ENCODE measurements around the gene RAB11B.
A peak's percentile ranks its signal among the peaks of the same experiment; 100 is the strongest.
"Not testable (repeated sequence)": the region's sequence is repeated elsewhere in the genome, so short reads cannot be mapped to it uniquely, and the experiment has no call there.

Gene RAB11B

GRCh38 chr19:8389891-8390616 lies at the start of gene RAB11B:
Gene RAB11B, plus strand, starts transcription at chr19:8390360. Its CDS starts 57 bp downstream, at chr19:8390417.
- DNase-seq: peak; percentile 99

- DNase-seq: not testable (repeated sequence)
Measured at GRCh38 chr19:8341504-8341903, 48.7 kb upstream of the RAB11B start.

- DNase-seq: no peak
Measured at GRCh38 chr19:8342316-8342683, 47.9 kb upstream of the RAB11B start.

GRCh38 chr19:8342684-8343482 lies 47.3 kb upstream of the RAB11B start, which contains the start of gene KANK3:
Gene KANK3, minus strand, starts transcription at chr19:8343262. Its CDS starts 5,434 bp downstream, at chr19:8337828.
- DNase-seq: peak; percentile 77

GRCh38 chr19:8343483-8343844 lies 46.7 kb upstream of the RAB11B start:
- DNase-seq: no peak

GRCh38 chr19:8349629-8350372 lies 40.4 kb upstream of the RAB11B start:
- DNase-seq: not testable (repeated sequence)

- DNase-seq: no peak
Measured at GRCh38 chr19:8352134-8352827, 37.9 kb upstream of the RAB11B start.

GRCh38 chr19:8352845-8353244 lies 37.3 kb upstream of the RAB11B start:
- not testable (repeated sequence) for DNase-seq

- DNase-seq: no peak
Measured at GRCh38 chr19:8355631-8356402, 34.3 kb upstream of the RAB11B start.

GRCh38 chr19:8357007-8357521 lies 33.1 kb upstream of the RAB11B start:
- DNase-seq: no peak

GRCh38 chr19:8358948-8359347 lies 31.2 kb upstream of the RAB11B start:
- DNase-seq: no peak

GRCh38 chr19:8360196-8360595 lies 30.0 kb upstream of the RAB11B start:
- DNase-seq: no peak

GRCh38 chr19:8361921-8362793 lies 28.0 kb upstream of the RAB11B start:
- DNase-seq: no peak

- no peak for DNase-seq
Measured at GRCh38 chr19:8363803-8364771, 26.1 kb upstream of the RAB11B start, which contains the start of gene ANGPTL4. Gene ANGPTL4, plus strand, starts transcription at chr19:8364155. Its CDS starts 167 bp downstream, at chr19:8364322.

- DNase-seq: no peak
Measured at GRCh38 chr19:8366121-8366581, 24.0 kb upstream of the RAB11B start.

GRCh38 chr19:8366961-8367326 lies 23.2 kb upstream of the RAB11B start:
- DNase-seq: no peak

GRCh38 chr19:8367327-8368001 lies 22.7 kb upstream of the RAB11B start:
- DNase-seq: no peak

- no peak for DNase-seq
Measured at GRCh38 chr19:8370176-8371010, 19.8 kb upstream of the RAB11B start.
